Measurements from ENCODE around the gene SCIN. TPM values are rescaled to one million over a fixed set of nuclear protein-coding genes. Genes with fewer than 3 reads are reported as not detected.

Gene SCIN
- total and polyA plus RNA-seq, 7 donors = 0.08 to 0.17 (median 0.13) TPM; not detected in 3

GRCh38 chr7:12633582-12633981 is 63.1 kb downstream of the SCIN start:
- no peaks in the 10 kb centered on the region for H3K4me1 ChIP-seq
- TF ChIP-seq, protein P1, sequence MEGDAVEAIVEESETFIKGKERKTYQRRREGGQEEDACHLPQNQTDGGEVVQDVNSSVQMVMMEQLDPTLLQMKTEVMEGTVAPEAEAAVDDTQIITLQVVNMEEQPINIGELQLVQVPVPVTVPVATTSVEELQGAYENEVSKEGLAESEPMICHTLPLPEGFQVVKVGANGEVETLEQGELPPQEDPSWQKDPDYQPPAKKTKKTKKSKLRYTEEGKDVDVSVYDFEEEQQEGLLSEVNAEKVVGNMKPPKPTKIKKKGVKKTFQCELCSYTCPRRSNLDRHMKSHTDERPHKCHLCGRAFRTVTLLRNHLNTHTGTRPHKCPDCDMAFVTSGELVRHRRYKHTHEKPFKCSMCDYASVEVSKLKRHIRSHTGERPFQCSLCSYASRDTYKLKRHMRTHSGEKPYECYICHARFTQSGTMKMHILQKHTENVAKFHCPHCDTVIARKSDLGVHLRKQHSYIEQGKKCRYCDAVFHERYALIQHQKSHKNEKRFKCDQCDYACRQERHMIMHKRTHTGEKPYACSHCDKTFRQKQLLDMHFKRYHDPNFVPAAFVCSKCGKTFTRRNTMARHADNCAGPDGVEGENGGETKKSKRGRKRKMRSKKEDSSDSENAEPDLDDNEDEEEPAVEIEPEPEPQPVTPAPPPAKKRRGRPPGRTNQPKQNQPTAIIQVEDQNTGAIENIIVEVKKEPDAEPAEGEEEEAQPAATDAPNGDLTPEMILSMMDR (IDR thresholded peaks at IDR 0.05) = no peak
- no peaks in the 10 kb centered on the region for H3K27me3 ChIP-seq (ENCODE audit: insufficient read depth in 3 of 3, low read length in 2 of 3)
- H3K36me3 ChIP-seq (ENCODE audit: insufficient read depth in 1 of 2, low read depth in 1 of 2) = no peaks in the 10 kb centered on the region
- no peak for DNase-seq
- intact Hi-C loops (cut with DNase I) = no loop called here
- H3K27ac ChIP-seq = no peak overlapping the region
- no peaks in the 10 kb centered on the region for H3K9me3 ChIP-seq
- no peak for ATAC-seq
- WGBS, 3 donors = 61 to 75% (median 64%) methylated on average over 4 of the region's 4 CpGs
- H3K4me3 ChIP-seq = no peak overlapping the region

- no peaks in the 10 kb centered on the region for H3K36me3 ChIP-seq (ENCODE audit: insufficient read depth in 1 of 2, low read depth in 1 of 2)
- intact Hi-C loops (cut with DNase I) = no loop called here
- H3K27me3 ChIP-seq (ENCODE audit: insufficient read depth in 3 of 3, low read length in 2 of 3) = no peaks in the 10 kb centered on the region
- no peak overlapping the region for H3K27ac ChIP-seq
- 31 to 54% (median 50%) methylated on average over 6 of the region's 6 CpGs for WGBS, 3 donors
- H3K4me3 ChIP-seq = no peak overlapping the region
- ATAC-seq (no peak), DNase-seq (no peak)
- no peaks in the 10 kb centered on the region for H3K4me1 ChIP-seq
- no peaks in the 10 kb centered on the region for H3K9me3 ChIP-seq
- TF ChIP-seq, protein P1 (IDR thresholded peaks at IDR 0.05) = no peak
Observed at GRCh38 chr7:12635830-12636229, 65.3 kb downstream of the SCIN start.

DNA sequence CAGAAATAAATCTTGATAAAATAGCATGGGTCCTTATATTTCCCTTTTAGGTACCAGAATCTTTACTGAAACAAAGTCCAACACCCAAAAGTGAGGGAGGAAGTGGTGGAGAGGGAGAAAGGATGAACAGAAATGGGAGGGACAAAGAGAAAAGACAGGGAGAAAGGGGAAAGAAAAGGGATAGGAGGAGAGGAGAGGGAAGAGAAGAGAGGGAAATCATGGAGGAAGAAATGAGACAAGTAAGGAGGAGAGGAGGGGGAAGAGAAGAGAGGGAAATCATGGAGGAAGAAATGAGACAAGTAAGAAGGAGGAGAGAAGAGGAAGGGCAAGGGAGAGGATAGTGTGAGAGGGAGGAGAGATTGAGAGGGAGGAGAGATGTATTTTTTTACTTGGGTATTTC is 66.8 kb downstream of the SCIN start:
- Histone ChIP-seq H3K36me3 (ENCODE audit: insufficient read depth in 1 of 2, low read depth in 1 of 2) (no peaks in the 10 kb centered on the region), H3K9me3 (no peaks in the 10 kb centered on the region), H3K27ac (no peak overlapping the region), H3K4me3 (no peak overlapping the region), H3K4me1 (no peaks in the 10 kb centered on the region), H3K27me3 (ENCODE audit: insufficient read depth in 3 of 3, low read length in 2 of 3) (no peaks in the 10 kb centered on the region)
- intact Hi-C loops (cut with DNase I) = no loop called here
- TF ChIP-seq, protein P1 (IDR thresholded peaks at IDR 0.05) = no peak
- DNase-seq = no peak
- no peak for ATAC-seq

DNA sequence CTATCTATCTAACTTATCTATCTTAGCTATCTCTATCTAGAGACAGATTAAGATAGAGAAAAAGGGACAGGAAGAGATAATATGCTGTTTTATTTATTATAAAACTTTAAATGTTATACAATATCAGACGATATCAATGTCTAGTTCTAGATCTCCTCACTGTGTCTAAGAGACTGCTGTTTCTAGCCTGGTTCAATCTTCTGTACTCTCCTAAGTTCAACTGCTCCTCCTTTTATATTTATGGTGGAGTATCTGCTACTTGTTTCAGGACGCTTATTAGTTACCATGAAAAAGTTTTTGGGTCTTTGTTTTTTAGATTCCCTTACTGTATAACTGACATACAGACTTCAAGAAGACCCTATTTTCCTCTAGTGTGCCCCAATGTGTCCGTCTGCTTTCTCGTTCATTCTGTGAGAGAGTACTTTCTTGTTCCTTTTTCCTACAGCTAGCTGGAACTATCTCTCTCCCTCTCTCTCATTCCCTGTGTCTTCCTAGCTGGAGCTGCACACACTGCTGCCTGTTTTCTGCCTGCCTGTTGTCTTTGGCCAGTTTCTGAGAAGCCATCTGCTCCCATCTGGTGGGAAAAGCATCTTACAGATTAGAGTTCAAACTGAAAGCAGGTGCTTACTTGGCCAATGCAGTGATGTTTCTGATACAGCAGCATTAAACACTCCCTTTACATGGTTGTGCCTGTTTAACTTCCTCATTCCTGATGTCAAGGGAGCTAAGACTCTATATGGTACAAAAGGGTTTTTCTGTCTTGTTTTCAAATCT is 67.5 kb downstream of the SCIN start:
- H3K9me3 ChIP-seq = no peaks in the 10 kb centered on the region
- no peak overlapping the region for H3K4me3 ChIP-seq
- no peak overlapping the region for H3K27ac ChIP-seq
- H3K27me3 ChIP-seq (ENCODE audit: insufficient read depth in 3 of 3, low read length in 2 of 3) = no peaks in the 10 kb centered on the region
- 18 to 22% (median 18%) methylated on average over 4 of the region's 4 CpGs for WGBS, 3 donors
- intact Hi-C loops (cut with DNase I) = loop anchor here in 1 of 2 donors (2.0 kb wide), 1 partner anchor 625 kb away; no protein-coding TSS in a partner anchor
- DNase-seq = no peak
- H3K36me3 ChIP-seq (ENCODE audit: insufficient read depth in 1 of 2, low read depth in 1 of 2) = no peaks in the 10 kb centered on the region
- TF ChIP-seq, protein P1 (IDR thresholded peaks at IDR 0.05) = no peak
- ATAC-seq = no peak
- H3K4me1 ChIP-seq = no peaks in the 10 kb centered on the region
